Neural progenitor cell (in vitro differentiated cells): ENCODE measurements around the gene EIF5A. TPM values are rescaled to one million over a fixed set of nuclear protein-coding genes. Genes with fewer than 3 reads are reported as not detected.

Experiments used
- DNase-seq: peaks from one replicate; pipeline ENCODE4 v3.0.0-alpha.2; 2016; ENCODE audit warnings: low spot score
- H2AFZ ChIP-seq: fragments of 200-600 bp; sonication (generic); replicated peaks from 2 replicates; pipeline ENCODE4 v1.6.1; 2016; ENCODE audit warnings: antibody characterized with exemption
- H3F3A ChIP-seq: fragments of 200-600 bp; sonication (generic); 2 replicates; pipeline ENCODE4 v1.6.1; 2016; ENCODE audit warnings: antibody characterized with exemption, low read depth
- H3K27ac ChIP-seq: fragments of 200-600 bp; sonication (generic); 2 replicates; pipeline ENCODE4 v1.5.1; 2016; ENCODE audit warnings: mild to moderate bottlenecking
- H3K27me3 ChIP-seq: fragments of 200-600 bp; sonication (generic); 2 replicates; pipeline ENCODE4 v1.6.1; 2016; ENCODE audit warnings: mild to moderate bottlenecking, moderate library complexity
- H3K36me3 ChIP-seq: fragments of 200-600 bp; sonication (generic); 2 replicates; pipeline ENCODE4 v1.5.1; 2016
- H3K4me1 ChIP-seq: fragments of 200-600 bp; sonication (generic); 2 replicates; pipeline ENCODE4 v1.6.1; 2016; ENCODE audit warnings: mixed run types
- H3K4me2 ChIP-seq: fragments of 200-600 bp; sonication (generic); 2 replicates; pipeline ENCODE4 v1.6.1; 2016
- H3K4me3 ChIP-seq: fragments of 200-600 bp; sonication (generic); 2 replicates; pipeline ENCODE4 v1.5.1; 2016
- H3K79me2 ChIP-seq: fragments of 200-600 bp; sonication (generic); 2 replicates; pipeline ENCODE4 v1.6.1; 2016; ENCODE audit warnings: low read depth
- H3K9ac ChIP-seq: fragments of 200-600 bp; sonication (generic); 2 replicates; pipeline ENCODE4 v1.6.1; 2016
- H3K9me3 ChIP-seq: fragments of 200-600 bp; sonication (generic); 2 replicates; pipeline ENCODE4 v1.5.1; 2016; ENCODE audit warnings: low read depth
- H4K20me1 ChIP-seq: fragments of 200-600 bp; sonication (generic); 2 replicates; pipeline ENCODE4 v1.6.1; 2016; ENCODE audit warnings: low read depth
- H3K27ac Mint-ChIP-seq: 3 replicates; pipeline ENCODE4 v1.8.0; 2021; ENCODE audit warnings: mixed read lengths
- H3K27me3 Mint-ChIP-seq: 2 replicates; pipeline ENCODE4 v1.8.0; 2022; ENCODE audit warnings: low read depth, mild to moderate bottlenecking, inconsistent platforms, moderate library complexity, mixed read lengths; ENCODE audit not compliant: insufficient read depth
- H3K36me3 Mint-ChIP-seq: 3 replicates; pipeline ENCODE4 v1.8.0; 2021; ENCODE audit warnings: mixed read lengths
- H3K4me1 Mint-ChIP-seq: 3 replicates; pipeline ENCODE4 v1.8.0; 2021; ENCODE audit warnings: mixed read lengths
- H3K4me3 Mint-ChIP-seq: 3 replicates; pipeline ENCODE4 v1.8.0; 2021; ENCODE audit warnings: mild to moderate bottlenecking, moderate library complexity, mixed read lengths
- H3K9me3 Mint-ChIP-seq: 3 replicates; pipeline ENCODE4 v1.8.0; 2020; ENCODE audit warnings: mixed read lengths
- EZH2 ChIP-seq: fragments of 200-600 bp; sonication (generic); IDR thresholded peaks from 2 replicates; pipeline ENCODE4 v1.6.1; 2017; ENCODE audit warnings: antibody characterized with exemption, mild to moderate bottlenecking, moderate library complexity
- EZH2phosphoT487 ChIP-seq: fragments of 200-600 bp; sonication (generic); IDR thresholded peaks from 2 replicates; pipeline ENCODE4 v1.6.1; 2017; ENCODE audit warnings: antibody characterized with exemption
- total RNA-seq: library from RNA; depleted of rRNA; stranded (reverse); fragments of >200 nt; gene quantifications from 2 replicates; pipeline ENCODE4 v1.2.3, GENCODE V29; 2015; ENCODE audit warnings: low replicate concordance
- TF ChIP-seq, protein P1 (sequence below): fragments of 200-600 bp; sonication (generic); IDR thresholded peaks from 2 replicates; pipeline ENCODE4 v1.5.1; 2017; ENCODE audit warnings: antibody characterized with exemption, mild to moderate bottlenecking

Gene EIF5A
- total RNA-seq: 251 and 370 TPM in 2 replicates

DNA sequence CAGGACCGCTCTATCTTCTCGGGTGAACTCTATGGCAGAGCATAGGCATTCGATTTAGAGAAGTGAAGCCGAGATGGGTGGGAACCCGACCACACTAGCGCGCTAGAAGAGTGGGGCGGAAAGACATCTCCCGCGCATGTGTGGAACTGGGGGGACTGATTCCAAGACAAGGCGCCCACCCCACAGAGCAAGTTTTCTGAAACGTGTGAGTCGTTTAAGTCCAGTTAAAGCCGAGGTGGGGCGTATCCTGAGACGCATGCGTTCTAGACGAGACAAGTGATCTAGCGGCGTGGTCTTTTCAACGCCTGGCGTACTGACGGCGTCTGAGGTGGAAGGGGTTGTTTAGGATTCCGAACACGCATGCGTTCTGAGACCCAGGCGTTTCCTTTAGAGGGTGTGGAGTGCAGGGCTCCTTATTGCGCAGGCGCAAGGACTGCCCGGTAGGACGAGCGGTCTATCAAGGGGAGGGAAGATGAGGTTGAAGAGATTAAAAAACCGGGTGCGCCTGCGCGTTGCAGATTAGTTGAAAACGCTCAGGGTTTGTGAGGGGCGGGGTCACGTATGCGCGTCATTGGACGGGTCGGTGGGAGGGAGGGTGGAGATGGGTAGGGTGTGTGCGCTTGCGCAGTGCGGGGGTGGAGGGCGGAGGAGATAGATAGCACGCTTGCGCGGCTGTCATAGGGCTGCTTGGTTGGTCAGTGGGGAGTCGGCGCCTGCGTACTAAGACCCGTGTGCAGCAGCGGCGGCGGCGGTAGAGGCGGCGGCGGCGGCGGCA, at the start of gene EIF5A:
EIF5A (plus strand) TSS at position 718 of the 775 bp plus-strand sequence. CDS start 2,008 bp downstream, outside the sequence.
- Mint-ChIP-seq H3K4me1 (peaks cover 30% of the 10 kb centered on the region), H3K27ac (peak within 1 kb of the TSS; percentile 92), H3K36me3 (peaks cover 18% of the 10 kb centered on the region), H3K4me3 (peak within 1 kb of the TSS; percentile 93), H3K9me3 (peaks cover 2% of the 10 kb centered on the region), H3K27me3 (peaks cover 11% of the 10 kb centered on the region)
- peak within 1 kb of the TSS; percentile 83 for H3K4me3 ChIP-seq
- H3F3A ChIP-seq: peaks cover 55% of the 10 kb centered on the region
- peak within 1 kb of the TSS; percentile 93 for H3K4me2 ChIP-seq
- H3K27ac ChIP-seq: peak within 1 kb of the TSS; percentile 89
- H3K4me1 ChIP-seq: peaks cover 6% of the 10 kb centered on the region
- TF ChIP-seq, protein P1, sequence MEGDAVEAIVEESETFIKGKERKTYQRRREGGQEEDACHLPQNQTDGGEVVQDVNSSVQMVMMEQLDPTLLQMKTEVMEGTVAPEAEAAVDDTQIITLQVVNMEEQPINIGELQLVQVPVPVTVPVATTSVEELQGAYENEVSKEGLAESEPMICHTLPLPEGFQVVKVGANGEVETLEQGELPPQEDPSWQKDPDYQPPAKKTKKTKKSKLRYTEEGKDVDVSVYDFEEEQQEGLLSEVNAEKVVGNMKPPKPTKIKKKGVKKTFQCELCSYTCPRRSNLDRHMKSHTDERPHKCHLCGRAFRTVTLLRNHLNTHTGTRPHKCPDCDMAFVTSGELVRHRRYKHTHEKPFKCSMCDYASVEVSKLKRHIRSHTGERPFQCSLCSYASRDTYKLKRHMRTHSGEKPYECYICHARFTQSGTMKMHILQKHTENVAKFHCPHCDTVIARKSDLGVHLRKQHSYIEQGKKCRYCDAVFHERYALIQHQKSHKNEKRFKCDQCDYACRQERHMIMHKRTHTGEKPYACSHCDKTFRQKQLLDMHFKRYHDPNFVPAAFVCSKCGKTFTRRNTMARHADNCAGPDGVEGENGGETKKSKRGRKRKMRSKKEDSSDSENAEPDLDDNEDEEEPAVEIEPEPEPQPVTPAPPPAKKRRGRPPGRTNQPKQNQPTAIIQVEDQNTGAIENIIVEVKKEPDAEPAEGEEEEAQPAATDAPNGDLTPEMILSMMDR: no peak
- no peak for TF ChIP-seq EZH2
- TF ChIP-seq EZH2phosphoT487: no peak
- no peaks in the 10 kb centered on the region for H3K27me3 ChIP-seq
- peaks cover 4% of the 10 kb centered on the region for H3K36me3 ChIP-seq
- peak within 1 kb of the TSS; percentile 94 for H2AFZ ChIP-seq
- DNase-seq: peak; percentile 100
- no peaks in the 10 kb centered on the region for H3K9me3 ChIP-seq
- peaks cover 41% of the 10 kb centered on the region for H4K20me1 ChIP-seq
- peak within 1 kb of the TSS; percentile 64 for H3K9ac ChIP-seq
- peaks cover 44% of the 10 kb centered on the region for H3K79me2 ChIP-seq

DNA sequence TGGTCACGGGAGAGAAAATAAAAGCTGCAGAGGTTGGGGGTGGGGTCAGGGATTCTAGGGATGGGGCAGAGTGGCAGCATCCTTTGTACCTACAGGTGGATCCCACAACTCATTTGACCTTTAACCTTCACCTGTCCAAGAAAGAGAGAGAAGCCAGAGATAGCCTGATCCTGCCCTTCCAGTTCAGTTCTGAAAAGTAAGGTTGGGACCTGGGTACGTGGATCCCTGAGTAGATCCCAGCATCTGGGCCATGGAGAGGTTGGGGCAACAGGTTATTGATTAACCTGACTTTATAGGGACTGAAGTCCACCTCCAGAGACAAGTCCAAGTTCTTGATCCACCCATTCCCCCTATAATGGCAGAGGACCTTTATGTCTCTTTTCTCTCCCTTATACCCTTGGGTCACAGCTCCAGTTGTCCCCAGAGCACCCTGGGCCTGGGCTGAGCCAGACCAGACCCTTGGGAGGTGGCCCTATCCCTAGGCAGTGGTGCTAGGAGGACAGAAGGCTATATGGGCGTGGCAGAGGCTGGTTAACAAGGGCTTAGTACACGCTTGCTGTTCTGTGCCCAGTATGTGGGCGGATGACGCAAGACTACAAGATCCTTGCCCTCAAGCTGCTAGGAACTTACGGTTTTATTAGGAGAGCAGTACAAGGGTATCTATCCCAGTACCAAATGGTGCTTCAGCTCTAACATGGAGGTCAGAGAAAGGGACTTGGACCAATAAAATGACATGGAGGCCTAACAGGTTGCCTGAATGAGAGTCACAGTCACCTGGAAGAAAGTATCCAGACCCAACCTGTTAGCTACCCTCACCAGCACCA, 48.5 kb upstream of the EIF5A start:
- no peak overlapping the region for H3K9ac ChIP-seq
- Mint-ChIP-seq H3K4me3 (no peak overlapping the region), H3K4me1 (peaks cover 10% of the 10 kb centered on the region), H3K27ac (no peak overlapping the region), H3K9me3 (no peaks in the 10 kb centered on the region), H3K27me3 (peaks cover 40% of the 10 kb centered on the region), H3K36me3 (peaks cover 26% of the 10 kb centered on the region)
- H3K36me3 ChIP-seq: peaks cover 3% of the 10 kb centered on the region
- no peak overlapping the region for H3K4me2 ChIP-seq
- no peaks in the 10 kb centered on the region for H3K79me2 ChIP-seq
- H3K4me1 ChIP-seq: peaks cover 14% of the 10 kb centered on the region
- H3F3A ChIP-seq: peaks cover 29% of the 10 kb centered on the region
- no peak overlapping the region for H3K4me3 ChIP-seq
- no peak for DNase-seq
- H2AFZ ChIP-seq: no peak overlapping the region
- H4K20me1 ChIP-seq: peaks cover 11% of the 10 kb centered on the region
- H3K27ac ChIP-seq: no peak overlapping the region
- TF ChIP-seq, protein P1: no peak
- TF ChIP-seq EZH2phosphoT487: no peak
- no peak for TF ChIP-seq EZH2
- H3K27me3 ChIP-seq: peaks cover 43% of the 10 kb centered on the region
- H3K9me3 ChIP-seq: no peaks in the 10 kb centered on the region

DNA sequence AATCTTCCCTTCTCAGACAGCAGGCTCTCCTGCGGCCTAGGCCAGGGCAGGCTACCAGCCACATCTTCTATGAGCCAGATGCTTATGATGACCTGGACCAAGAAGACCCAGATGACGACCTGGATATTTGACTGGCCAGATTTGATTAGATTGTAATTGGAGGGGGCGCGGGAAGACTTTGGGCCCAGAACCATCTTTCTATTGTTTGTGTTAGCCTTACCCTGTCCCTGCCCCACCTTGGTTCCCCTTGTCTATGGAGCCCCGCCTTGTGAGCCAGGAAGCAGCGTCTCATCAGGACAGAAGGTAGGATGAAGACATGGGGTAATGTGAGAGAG, 47.9 kb upstream of the EIF5A start:
- H3K9me3 ChIP-seq: no peaks in the 10 kb centered on the region
- no peak overlapping the region for H3K4me2 ChIP-seq
- Mint-ChIP-seq H3K4me1 (peaks cover 8% of the 10 kb centered on the region), H3K9me3 (no peaks in the 10 kb centered on the region), H3K4me3 (no peak overlapping the region), H3K36me3 (peaks cover 25% of the 10 kb centered on the region), H3K27ac (no peak overlapping the region), H3K27me3 (peaks cover 46% of the 10 kb centered on the region)
- TF ChIP-seq, protein P1: no peak
- TF ChIP-seq EZH2 (no peak), EZH2phosphoT487 (no peak)
- H3F3A ChIP-seq: peaks cover 29% of the 10 kb centered on the region
- H3K4me3 ChIP-seq: no peak overlapping the region
- no peak overlapping the region for H3K27ac ChIP-seq
- H3K27me3 ChIP-seq: peaks cover 49% of the 10 kb centered on the region
- no peak for DNase-seq
- no peaks in the 10 kb centered on the region for H3K79me2 ChIP-seq
- H2AFZ ChIP-seq: no peak overlapping the region
- H4K20me1 ChIP-seq: peaks cover 11% of the 10 kb centered on the region
- peaks cover 14% of the 10 kb centered on the region for H3K4me1 ChIP-seq
- H3K36me3 ChIP-seq: no peaks in the 10 kb centered on the region
- H3K9ac ChIP-seq: no peak overlapping the region
